Suprapubic skin (tissue), 4 donors: ENCODE measurements around the gene SLC36A2.

Experiments used
- POLR2A ChIP-seq, 2 donors: fragments of 450-650 bp; IDR thresholded peaks; one replicate each; pipeline ENCODE4 v1.6.1; 2017; ENCODE audit warnings: antibody characterized with exemption in 2 of 2, mild to moderate bottlenecking in 2 of 2, moderate library complexity in 2 of 2
- POLR2AphosphoS5 ChIP-seq, 3 donors: sonication (generic); formaldehyde crosslinking; IDR thresholded peaks; one replicate each; pipeline ENCODE4 v1.6.1; 2017; ENCODE audit warnings: antibody characterized with exemption in 3 of 3
- TF ChIP-seq, protein P1 (sequence below), 2 donors: fragments of 200-600 bp in 1 of 2; fragments of 450-650 bp in 1 of 2; sonication (generic) in 1 of 2; IDR thresholded peaks; one replicate each; pipeline ENCODE4 v1.5.1; 2016 to 2019; ENCODE audit warnings: antibody characterized with exemption in 2 of 2, mild to moderate bottlenecking in 1 of 2, moderate library complexity in 1 of 2

- TF ChIP-seq, protein P1, sequence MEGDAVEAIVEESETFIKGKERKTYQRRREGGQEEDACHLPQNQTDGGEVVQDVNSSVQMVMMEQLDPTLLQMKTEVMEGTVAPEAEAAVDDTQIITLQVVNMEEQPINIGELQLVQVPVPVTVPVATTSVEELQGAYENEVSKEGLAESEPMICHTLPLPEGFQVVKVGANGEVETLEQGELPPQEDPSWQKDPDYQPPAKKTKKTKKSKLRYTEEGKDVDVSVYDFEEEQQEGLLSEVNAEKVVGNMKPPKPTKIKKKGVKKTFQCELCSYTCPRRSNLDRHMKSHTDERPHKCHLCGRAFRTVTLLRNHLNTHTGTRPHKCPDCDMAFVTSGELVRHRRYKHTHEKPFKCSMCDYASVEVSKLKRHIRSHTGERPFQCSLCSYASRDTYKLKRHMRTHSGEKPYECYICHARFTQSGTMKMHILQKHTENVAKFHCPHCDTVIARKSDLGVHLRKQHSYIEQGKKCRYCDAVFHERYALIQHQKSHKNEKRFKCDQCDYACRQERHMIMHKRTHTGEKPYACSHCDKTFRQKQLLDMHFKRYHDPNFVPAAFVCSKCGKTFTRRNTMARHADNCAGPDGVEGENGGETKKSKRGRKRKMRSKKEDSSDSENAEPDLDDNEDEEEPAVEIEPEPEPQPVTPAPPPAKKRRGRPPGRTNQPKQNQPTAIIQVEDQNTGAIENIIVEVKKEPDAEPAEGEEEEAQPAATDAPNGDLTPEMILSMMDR (IDR thresholded peaks at IDR 0.05) = no peak
- TF ChIP-seq POLR2A (IDR thresholded peaks at IDR 0.05) (no peak), POLR2AphosphoS5 (IDR thresholded peaks at IDR 0.05) (no peak)
Observed at GRCh38 chr5:151328734-151329133, 18.6 kb downstream of the SLC36A2 start.
